ENCODE measurements around the gene TP53AIP1. TPM values are rescaled to one million over a fixed set of nuclear protein-coding genes. Genes with fewer than 3 reads are reported as not detected.
A peak's percentile ranks its signal among the peaks of the same experiment; 100 is the strongest.

Gene TP53AIP1
- total RNA-seq, 1 experiment from 2014 or later = 2.3 TPM

- H3K36me3 ChIP-seq (ENCODE audit: insufficient read depth, low read length, poor library complexity, severe bottlenecking) = no peaks in the 10 kb centered on the region
- TF ChIP-seq EZH2 (IDR thresholded peaks at IDR 0.05; ENCODE audit: borderline replicate concordance, low read depth, low read length, poor library complexity, severe bottlenecking) = no peak
- no peak for TF ChIP-seq CTCF (conservative IDR thresholded peaks at IDR 0.05; ENCODE audit: low read depth, low read length)
- H3K9me3 ChIP-seq (ENCODE audit: low read depth, low read length, poor library complexity, severe bottlenecking) = no peaks in the 10 kb centered on the region
- DNase-seq (ENCODE audit: low spot score) = no peak
- H3K4me3 ChIP-seq (ENCODE audit: low read depth, low read length, poor library complexity, severe bottlenecking) = no peak overlapping the region
- peaks cover 6% of the 10 kb centered on the region for H3K4me1 ChIP-seq (ENCODE audit: insufficient read depth, low read length, poor library complexity, severe bottlenecking)
- no peaks in the 10 kb centered on the region for H3K27me3 ChIP-seq (replicated peaks; ENCODE audit: insufficient read depth, low read depth, low read length, poor library complexity)
- ChIA-PET CTCF (interaction anchor here (3.5 kb wide), 1 partner anchor 49 kb away, joined by 17 read pairs; no protein-coding TSS in a partner anchor), POLR2A (ENCODE audit: low non-redundant PET) (no interaction called here)
- no TSS peak for BruUV-seq (replicated peaks)
- no peak overlapping the region for H3K27ac ChIP-seq (ENCODE audit: low read depth, low read length, poor library complexity, severe bottlenecking)
- intact Hi-C loops (cut with micrococcal nuclease; ENCODE audit: unreplicated experiment) = no loop called here
Measured at GRCh38 chr11:128907585-128907984, 35.1 kb downstream of the TP53AIP1 start.

DNA sequence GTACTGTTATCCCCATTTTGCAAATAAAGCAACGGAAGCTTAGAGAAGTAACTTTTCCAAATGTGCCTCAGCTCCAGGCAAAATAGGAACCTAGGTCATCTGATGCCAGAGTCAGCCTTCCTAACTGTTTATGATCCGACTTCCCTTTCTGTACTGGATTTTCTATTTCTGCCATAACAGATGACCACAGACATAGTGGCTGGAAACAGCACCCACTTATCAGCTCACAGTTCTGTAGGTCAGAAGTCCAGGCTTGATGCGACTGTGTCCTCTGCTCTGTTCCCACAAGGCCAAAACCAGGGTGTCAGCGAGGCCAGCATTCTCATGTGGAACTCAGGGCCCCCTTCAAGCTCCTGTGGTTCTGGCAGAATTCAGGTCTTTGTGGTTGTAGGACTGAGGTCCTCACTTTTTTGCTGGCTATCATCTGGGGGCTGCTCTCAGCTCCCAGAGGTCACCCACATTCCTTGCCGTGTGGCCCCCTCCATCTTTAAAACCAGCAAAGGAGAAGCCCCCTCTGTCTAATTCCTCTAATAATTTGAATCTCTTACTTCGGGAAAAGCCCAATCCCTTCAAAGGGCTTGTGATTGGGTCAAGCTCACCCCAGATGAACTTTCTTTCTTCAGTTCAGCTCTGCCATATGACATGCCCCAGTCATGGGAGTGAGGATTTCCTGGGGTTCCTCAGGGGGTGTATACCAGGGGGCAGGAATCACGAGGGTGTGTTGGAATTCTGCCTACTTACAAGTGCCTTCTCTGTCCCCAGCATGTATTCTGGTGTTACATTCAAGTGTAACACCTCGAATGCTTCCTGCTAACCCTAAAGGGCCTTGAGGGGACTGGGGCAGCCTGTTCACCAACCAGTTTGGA is 36.3 kb downstream of the TP53AIP1 start:
- Histone ChIP-seq H3K9me3 (ENCODE audit: low read depth, low read length, poor library complexity, severe bottlenecking) (no peaks in the 10 kb centered on the region), H3K4me1 (ENCODE audit: insufficient read depth, low read length, poor library complexity, severe bottlenecking) (peaks cover 6% of the 10 kb centered on the region), H3K36me3 (ENCODE audit: insufficient read depth, low read length, poor library complexity, severe bottlenecking) (no peaks in the 10 kb centered on the region), H3K27ac (ENCODE audit: low read depth, low read length, poor library complexity, severe bottlenecking) (no peak overlapping the region), H3K27me3 (replicated peaks; ENCODE audit: insufficient read depth, low read depth, low read length, poor library complexity) (no peaks in the 10 kb centered on the region), H3K4me3 (ENCODE audit: low read depth, low read length, poor library complexity, severe bottlenecking) (peak overlapping the region; percentile 62)
- ChIA-PET CTCF (interaction anchor here (0.6 to 3.5 kb wide), 8 partner anchors 13 to 625 kb away, joined by 3 to 17 read pairs (median 4); no protein-coding TSS in a partner anchor), POLR2A (ENCODE audit: low non-redundant PET) (interaction anchor here (0.6 kb wide), 2 partner anchors 14 to 42 kb away, joined by 4 to 7 read pairs; no protein-coding TSS in a partner anchor)
- BruUV-seq (replicated peaks) = no TSS peak
- no peak for DNase-seq (ENCODE audit: low spot score)
- intact Hi-C loops (cut with micrococcal nuclease; ENCODE audit: unreplicated experiment) = no loop called here
- TF ChIP-seq EZH2 (IDR thresholded peaks at IDR 0.05; ENCODE audit: borderline replicate concordance, low read depth, low read length, poor library complexity, severe bottlenecking) (no peak), CTCF (conservative IDR thresholded peaks at IDR 0.05; ENCODE audit: low read depth, low read length) (no peak)

- POLR2A ChIA-PET (ENCODE audit: low non-redundant PET) = interaction anchor here (0.6 kb wide), 2 partner anchors 15 to 43 kb away, joined by 4 to 7 read pairs; no protein-coding TSS in a partner anchor
- CTCF ChIA-PET = interaction anchor here (0.6 to 3.5 kb wide), 10 partner anchors 12 to 626 kb away, joined by 3 to 17 read pairs (median 4); no protein-coding TSS in a partner anchor
- TF ChIP-seq CTCF (conservative IDR thresholded peaks at IDR 0.05; ENCODE audit: low read depth, low read length) (peak; percentile 70), EZH2 (IDR thresholded peaks at IDR 0.05; ENCODE audit: borderline replicate concordance, low read depth, low read length, poor library complexity, severe bottlenecking) (no peak)
- no TSS peak for BruUV-seq (replicated peaks)
- H3K9me3 ChIP-seq (ENCODE audit: low read depth, low read length, poor library complexity, severe bottlenecking) = no peaks in the 10 kb centered on the region
- peaks cover 6% of the 10 kb centered on the region for H3K4me1 ChIP-seq (ENCODE audit: insufficient read depth, low read length, poor library complexity, severe bottlenecking)
- H3K4me3 ChIP-seq (ENCODE audit: low read depth, low read length, poor library complexity, severe bottlenecking) = peak overlapping the region; percentile 62
- peak; percentile 71 for DNase-seq (ENCODE audit: low spot score)
- no peaks in the 10 kb centered on the region for H3K36me3 ChIP-seq (ENCODE audit: insufficient read depth, low read length, poor library complexity, severe bottlenecking)
- H3K27me3 ChIP-seq (replicated peaks; ENCODE audit: insufficient read depth, low read depth, low read length, poor library complexity) = no peaks in the 10 kb centered on the region
- intact Hi-C loops (cut with micrococcal nuclease; ENCODE audit: unreplicated experiment) = no loop called here
- H3K27ac ChIP-seq (ENCODE audit: low read depth, low read length, poor library complexity, severe bottlenecking) = no peak overlapping the region
Measured at GRCh38 chr11:128905345-128906184, 37.1 kb downstream of the TP53AIP1 start.

Data from A673 (cell line).